Caco-2 (cell line): ENCODE results near the gene ZNF205. TPM values are rescaled to one million over a fixed set of nuclear protein-coding genes. Genes with fewer than 3 reads are reported as not detected.
"Not testable (repeated sequence)": the region's sequence is repeated elsewhere in the genome, so short reads cannot be mapped to it uniquely, and the experiment has no call there.

Experiments used
- BruUV-seq: library from RNA; stranded (reverse); fragments of 400-500 nt; replicated peaks from 2 replicates; lab custom pipeline; 2021; lab: Mats Ljungman, UMichigan
- CTCF ChIA-PET: fragments of 300-600 bp; sonication (Branson Sonifier 250); formaldehyde crosslinking; loops from one replicate; lab custom pipeline; 2022; ENCODE audit warnings: antibody characterized with exemption; lab: Charles Lee
- POLR2A ChIA-PET: fragments of 300-600 bp; sonication (Branson Sonifier 250); formaldehyde crosslinking; loops from one replicate; lab custom pipeline; 2022; ENCODE audit warnings: antibody characterized with exemption; lab: Charles Lee
- DNase-seq, 2 experiments: peaks; one replicate each; pipeline versions ENCODE4 v3.0.0 to v3.0.0-alpha.2; 2020 to 2022
- H3K27me3 ChIP-seq: replicated peaks from 2 replicates; pipeline ENCODE4 v1.6.0; 2011; ENCODE audit warnings: low read length; ENCODE audit not compliant: control insufficient read depth, insufficient read depth
- H3K36me3 ChIP-seq: 2 replicates; pipeline ENCODE4 v1.5.1; 2011; ENCODE audit warnings: low read length; ENCODE audit not compliant: control insufficient read depth, insufficient read depth
- H3K4me1 ChIP-seq: fragments of 250-450 bp; sonication (Bioruptor Pico); 2 replicates; pipeline ENCODE4 v1.5.1; 2020; ENCODE audit warnings: mild to moderate bottlenecking
- H3K4me3 ChIP-seq: 2 replicates; pipeline ENCODE4 v1.5.1; 2011; ENCODE audit warnings: low read depth, mild to moderate bottlenecking, control low read depth, low read length
- H3K9me3 ChIP-seq: fragments of 250-450 bp; sonication (Bioruptor Pico); 2 replicates; pipeline ENCODE4 v1.5.1; 2020; ENCODE audit warnings: mild to moderate bottlenecking, moderate library complexity
- H3K27ac Mint-ChIP-seq: one replicate; pipeline ENCODE4 v1.8.0; 2022; ENCODE audit warnings: mixed read lengths; ENCODE audit not compliant: unreplicated experiment
- H3K27me3 Mint-ChIP-seq: one replicate; pipeline ENCODE4 v1.8.0; 2022; ENCODE audit warnings: mixed read lengths; ENCODE audit not compliant: insufficient read depth, unreplicated experiment
- H3K36me3 Mint-ChIP-seq: one replicate; pipeline ENCODE4 v1.8.0; 2022; ENCODE audit warnings: mild to moderate bottlenecking, mixed read lengths; ENCODE audit not compliant: insufficient read depth, unreplicated experiment
- H3K4me1 Mint-ChIP-seq: one replicate; pipeline ENCODE4 v1.8.0; 2022; ENCODE audit warnings: low read depth, mixed read lengths; ENCODE audit not compliant: unreplicated experiment
- H3K4me3 Mint-ChIP-seq: one replicate; pipeline ENCODE4 v1.8.0; 2022; ENCODE audit warnings: mild to moderate bottlenecking, moderate library complexity, mixed read lengths; ENCODE audit not compliant: unreplicated experiment
- H3K9me3 Mint-ChIP-seq: one replicate; pipeline ENCODE4 v1.8.0; 2022; ENCODE audit warnings: mixed read lengths; ENCODE audit not compliant: unreplicated experiment
- intact Hi-C: fragments of 100-400 bp; cut with micrococcal nuclease; formaldehyde crosslinking; loops from one replicate; pipeline ENCODE4 v1.10.0; 2022; ENCODE audit not compliant: unreplicated experiment
- total RNA-seq: library from RNA; stranded (reverse); gene quantifications from 2 replicates; pipeline ENCODE4 v1.2.3, GENCODE V29; 2022
- TF ChIP-seq, protein P1 (sequence below), 2 experiments: fragments of 200-600 bp in 1 of 2; IDR thresholded peaks; 1 replicate in 1 of 2; 2 replicates in 1 of 2; pipeline versions ENCODE4 v1.5.1 to v1.8.0; 2011 to 2022; ENCODE audit warnings: antibody characterized with exemption in 1 of 2, control low read depth in 1 of 2, inconsistent platforms in 1 of 2, low read depth in 1 of 2, low read length in 1 of 2, mild to moderate bottlenecking in 1 of 2, moderate library complexity in 1 of 2; ENCODE audit not compliant: insufficient read depth in 1 of 2, severe bottlenecking in 1 of 2, unreplicated experiment in 1 of 2

The ZNF205 gene
- total RNA-seq, 1 experiment from 2014 or later = 13.5 TPM

DNA sequence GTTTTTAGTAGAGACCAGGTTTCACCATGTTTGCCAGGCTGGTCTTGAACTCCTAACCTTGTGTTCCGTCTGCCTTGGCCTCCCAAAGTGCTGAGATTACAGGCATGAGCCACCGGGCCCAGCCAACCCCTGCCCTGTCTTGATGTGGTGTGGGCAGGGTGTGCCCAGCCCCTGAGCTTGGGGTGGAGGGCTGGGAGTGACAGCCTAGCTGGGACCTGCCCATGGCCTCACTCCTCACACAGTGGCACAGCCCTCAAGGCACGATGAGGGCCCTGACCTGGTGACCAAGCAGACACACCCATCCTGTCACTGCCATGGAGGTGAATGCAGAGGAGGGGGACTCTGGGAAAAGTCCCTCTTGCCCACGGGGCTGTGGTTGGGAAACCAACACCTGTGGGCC lies 43.9 kb upstream of the ZNF205 start:
- Mint-ChIP-seq H3K27ac (no peak overlapping the region), H3K4me1 (peaks cover 9% of the 10 kb centered on the region), H3K36me3 (peaks cover 19% of the 10 kb centered on the region), H3K4me3 (no peak overlapping the region), H3K27me3 (peaks cover under 1% of the 10 kb centered on the region), H3K9me3 (no peaks in the 10 kb centered on the region)
- H3K36me3 ChIP-seq = no peaks in the 10 kb centered on the region
- no peak for DNase-seq
- BruUV-seq = no TSS peak
- POLR2A ChIA-PET = no interaction called here
- TF ChIP-seq, protein P1, sequence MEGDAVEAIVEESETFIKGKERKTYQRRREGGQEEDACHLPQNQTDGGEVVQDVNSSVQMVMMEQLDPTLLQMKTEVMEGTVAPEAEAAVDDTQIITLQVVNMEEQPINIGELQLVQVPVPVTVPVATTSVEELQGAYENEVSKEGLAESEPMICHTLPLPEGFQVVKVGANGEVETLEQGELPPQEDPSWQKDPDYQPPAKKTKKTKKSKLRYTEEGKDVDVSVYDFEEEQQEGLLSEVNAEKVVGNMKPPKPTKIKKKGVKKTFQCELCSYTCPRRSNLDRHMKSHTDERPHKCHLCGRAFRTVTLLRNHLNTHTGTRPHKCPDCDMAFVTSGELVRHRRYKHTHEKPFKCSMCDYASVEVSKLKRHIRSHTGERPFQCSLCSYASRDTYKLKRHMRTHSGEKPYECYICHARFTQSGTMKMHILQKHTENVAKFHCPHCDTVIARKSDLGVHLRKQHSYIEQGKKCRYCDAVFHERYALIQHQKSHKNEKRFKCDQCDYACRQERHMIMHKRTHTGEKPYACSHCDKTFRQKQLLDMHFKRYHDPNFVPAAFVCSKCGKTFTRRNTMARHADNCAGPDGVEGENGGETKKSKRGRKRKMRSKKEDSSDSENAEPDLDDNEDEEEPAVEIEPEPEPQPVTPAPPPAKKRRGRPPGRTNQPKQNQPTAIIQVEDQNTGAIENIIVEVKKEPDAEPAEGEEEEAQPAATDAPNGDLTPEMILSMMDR (IDR thresholded peaks at IDR 0.05; ENCODE audit: insufficient read depth in 1 of 2, low read depth in 1 of 2, low read length in 1 of 2, severe bottlenecking in 1 of 2, unreplicated experiment in 1 of 2) = no peak
- intact Hi-C loops = no loop called here
- no peaks in the 10 kb centered on the region for H3K9me3 ChIP-seq
- H3K4me3 ChIP-seq = no peak overlapping the region
- CTCF ChIA-PET = no interaction called here
- peaks cover 16% of the 10 kb centered on the region for H3K4me1 ChIP-seq
- no peaks in the 10 kb centered on the region for H3K27me3 ChIP-seq

DNA sequence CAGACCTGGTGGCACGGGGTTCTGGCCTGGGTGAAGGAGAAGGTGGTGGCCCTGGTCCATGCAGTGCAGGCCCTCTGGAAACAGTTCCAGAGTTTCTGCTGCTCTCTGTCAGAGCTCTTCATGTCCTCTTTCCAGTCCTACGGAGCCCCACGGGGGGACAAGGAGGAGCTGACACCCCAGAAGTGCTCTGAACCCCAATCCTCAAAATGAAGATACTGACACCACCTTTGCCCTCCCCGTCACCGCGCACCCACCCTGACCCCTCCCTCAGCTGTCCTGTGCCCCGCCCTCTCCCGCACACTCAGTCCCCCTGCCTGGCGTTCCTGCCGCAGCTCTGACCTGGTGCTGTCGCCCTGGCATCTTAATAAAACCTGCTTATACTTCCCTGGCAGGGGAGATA lies 43.2 kb upstream of the ZNF205 start:
- intact Hi-C loops, H3K9me3 ChIP-seq, H3K4me3 Mint-ChIP-seq, H3K27ac Mint-ChIP-seq, CTCF ChIA-PET, BruUV-seq, H3K27me3 Mint-ChIP-seq, H3K9me3 Mint-ChIP-seq, DNase-seq, H3K4me1 Mint-ChIP-seq, H3K4me3 ChIP-seq, H3K27me3 ChIP-seq, H3K36me3 ChIP-seq, POLR2A ChIA-PET: not testable (repeated sequence)
- peaks cover 15% of the 10 kb centered on the region for H3K4me1 ChIP-seq
- H3K36me3 Mint-ChIP-seq = peaks cover 19% of the 10 kb centered on the region

DNA sequence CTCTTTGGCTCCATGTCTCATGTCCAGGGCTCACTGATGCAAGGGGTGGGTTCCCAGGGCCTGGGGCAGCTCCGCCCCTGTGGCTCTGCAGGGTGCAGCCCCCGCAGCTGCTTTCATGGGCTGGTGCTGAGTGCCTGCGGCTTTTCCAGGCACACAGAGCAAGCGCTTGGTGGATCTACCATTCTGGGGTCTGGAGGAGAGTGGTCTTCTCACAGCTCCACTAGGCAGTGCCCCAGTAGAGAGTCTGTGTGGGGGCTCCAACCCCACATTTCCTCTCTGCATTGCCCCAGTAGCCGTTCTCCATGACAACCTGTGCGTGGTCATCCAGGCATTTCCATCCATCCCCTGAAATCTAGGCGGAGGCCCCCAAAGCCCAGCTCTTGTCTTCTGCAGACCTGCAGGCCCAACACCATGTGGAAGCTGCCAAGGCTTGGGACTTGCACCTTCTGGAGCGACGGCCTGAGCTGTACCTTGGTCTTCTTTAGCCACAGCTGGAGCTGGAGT lies 41.7 kb upstream of the ZNF205 start:
- DNase-seq = no peak
- no peaks in the 10 kb centered on the region for H3K9me3 ChIP-seq
- H3K4me3 ChIP-seq = no peak overlapping the region
- ChIA-PET CTCF (no interaction called here), POLR2A (no interaction called here)
- H3K27me3 ChIP-seq = no peaks in the 10 kb centered on the region
- peaks cover 13% of the 10 kb centered on the region for H3K36me3 Mint-ChIP-seq
- intact Hi-C loops = no loop called here
- peaks cover 9% of the 10 kb centered on the region for H3K4me1 Mint-ChIP-seq
- H3K36me3 ChIP-seq = no peaks in the 10 kb centered on the region
- no peak overlapping the region for H3K27ac Mint-ChIP-seq
- no peaks in the 10 kb centered on the region for H3K9me3 Mint-ChIP-seq
- no TSS peak for BruUV-seq
- H3K27me3 Mint-ChIP-seq = peaks cover 8% of the 10 kb centered on the region
- TF ChIP-seq, protein P1 (IDR thresholded peaks at IDR 0.05; ENCODE audit: insufficient read depth in 1 of 2, low read depth in 1 of 2, low read length in 1 of 2, severe bottlenecking in 1 of 2, unreplicated experiment in 1 of 2) = no peak
- H3K4me3 Mint-ChIP-seq = no peak overlapping the region
- H3K4me1 ChIP-seq = peaks cover 7% of the 10 kb centered on the region

DNA sequence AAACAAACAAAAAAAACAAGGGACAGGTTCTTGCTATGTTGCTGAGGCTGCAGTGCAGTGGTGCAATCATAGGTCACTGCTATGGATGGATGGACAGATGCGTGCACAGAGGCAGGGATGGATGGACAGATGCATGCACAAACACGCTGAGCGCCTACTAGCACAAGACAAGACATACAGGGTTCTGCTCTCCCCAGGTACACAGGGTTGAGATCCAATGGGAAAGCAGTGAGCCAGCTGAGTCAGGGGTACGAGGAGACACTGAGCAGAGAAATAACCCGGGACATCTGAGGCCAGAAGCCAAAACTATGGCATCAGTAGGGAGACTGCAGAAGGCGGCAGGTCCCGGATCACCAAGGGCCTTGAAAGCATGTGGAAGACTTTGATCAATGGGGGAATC lies 40.7 kb upstream of the ZNF205 start:
- Histone ChIP-seq H3K9me3 (no peaks in the 10 kb centered on the region), H3K36me3 (no peaks in the 10 kb centered on the region), H3K4me1 (no peaks in the 10 kb centered on the region), H3K4me3 (no peak overlapping the region), H3K27me3 (no peaks in the 10 kb centered on the region)
- Mint-ChIP-seq H3K4me1 (peaks cover 9% of the 10 kb centered on the region), H3K4me3 (no peak overlapping the region), H3K27ac (no peak overlapping the region), H3K27me3 (peaks cover 8% of the 10 kb centered on the region), H3K36me3 (peaks cover 12% of the 10 kb centered on the region), H3K9me3 (no peaks in the 10 kb centered on the region)
- no TSS peak for BruUV-seq
- no peak for DNase-seq
- ChIA-PET CTCF (no interaction called here), POLR2A (no interaction called here)
- intact Hi-C loops = no loop called here
- TF ChIP-seq, protein P1 (IDR thresholded peaks at IDR 0.05; ENCODE audit: insufficient read depth in 1 of 2, low read depth in 1 of 2, low read length in 1 of 2, severe bottlenecking in 1 of 2, unreplicated experiment in 1 of 2) = no peak

DNA sequence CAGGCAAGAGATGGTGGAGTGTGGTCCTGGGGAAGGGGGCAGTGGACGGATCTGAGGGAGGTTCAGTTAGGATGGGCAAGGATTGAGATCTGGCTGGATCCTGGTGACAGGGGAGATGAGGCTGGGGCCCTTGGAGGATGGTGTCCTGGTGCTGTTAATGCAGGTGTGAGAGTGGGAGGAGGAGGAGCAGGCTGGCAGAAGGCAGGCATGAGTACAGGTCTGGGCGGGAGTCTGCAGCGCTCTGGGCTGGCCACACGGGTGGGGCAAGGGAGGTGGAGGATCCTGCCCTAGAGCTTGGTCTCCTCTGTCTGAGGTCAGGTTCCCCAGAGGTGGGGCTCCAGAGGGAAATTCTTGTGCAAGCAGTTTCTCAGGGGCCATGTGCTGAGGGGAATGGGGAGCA lies 40.2 kb upstream of the ZNF205 start:
- DNase-seq, BruUV-seq: not testable (repeated sequence)

More for the DNA sequence above, 40.2 kb upstream of the ZNF205 start:
- H3K9me3 ChIP-seq, H3K27me3 ChIP-seq, H3K9me3 Mint-ChIP-seq, POLR2A ChIA-PET, H3K36me3 Mint-ChIP-seq, H3K4me3 ChIP-seq, H3K4me3 Mint-ChIP-seq, CTCF ChIA-PET, H3K4me1 Mint-ChIP-seq, H3K27me3 Mint-ChIP-seq, H3K4me1 ChIP-seq, H3K36me3 ChIP-seq, intact Hi-C loops, H3K27ac Mint-ChIP-seq: not testable (repeated sequence)
